Stimulated activated CD4-positive, alpha-beta T cell treated with anti-CD3 and anti-CD28 coated beads, Interleukin-1b, Interleukin-23, amount 100 ng/mL, for 48 hours (primary cell): Measurements from ENCODE around the gene DHRSX.
"Not testable (repeated sequence)": the region's sequence is repeated elsewhere in the genome, so short reads cannot be mapped to it uniquely, and the experiment has no call there.

Experiments
- DNase-seq: peaks from one replicate; pipeline ENCODE4 v3.0.0-alpha.2; 2020

The DHRSX gene

DNA sequence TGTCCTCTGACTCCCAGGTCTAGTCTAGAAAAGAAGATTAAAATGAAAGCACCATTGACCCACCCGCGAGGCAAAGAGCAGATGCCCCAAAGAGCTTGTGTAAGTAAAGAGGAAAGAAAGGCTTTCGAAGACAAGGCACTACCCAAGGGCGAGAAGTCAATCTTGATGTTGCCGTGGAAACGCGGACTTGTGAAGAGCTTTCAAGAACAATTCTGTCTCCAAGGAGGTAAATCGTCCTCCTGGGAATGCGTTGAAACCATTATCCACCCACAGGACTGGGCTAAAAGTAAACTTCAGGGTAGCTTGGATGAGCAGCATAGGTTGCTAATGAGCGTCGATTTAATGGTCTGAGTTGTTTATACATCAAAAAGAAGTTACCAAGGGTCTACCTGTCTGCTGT is 189.3 kb downstream of the DHRSX start:
- DNase-seq: no peak

GRCh38 chrX:2301901-2302300 is 198.9 kb downstream of the DHRSX start:
- no peak for DNase-seq

DNA sequence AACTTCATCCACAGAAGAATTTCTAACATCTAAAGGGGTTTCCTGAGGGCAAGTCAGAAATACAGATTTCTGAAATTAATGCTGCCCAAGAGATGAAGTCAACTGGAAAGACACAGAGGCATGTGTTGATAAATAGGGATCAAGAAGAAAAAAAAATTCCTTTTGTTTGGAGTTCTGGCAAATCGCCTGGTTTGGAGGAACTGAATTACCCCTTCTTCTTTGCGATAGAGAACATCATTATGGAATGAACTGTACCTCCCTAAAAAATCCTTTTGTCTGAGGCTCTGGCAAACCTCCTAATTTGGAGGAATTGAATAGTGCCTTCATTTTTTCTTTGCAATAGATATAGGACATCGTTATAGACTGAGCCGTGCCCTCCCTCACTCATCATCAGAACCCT is 200.9 kb downstream of the DHRSX start:
- no peak for DNase-seq

- no peak for DNase-seq
Observed at GRCh38 chrX:2286731-2287130, 214.0 kb downstream of the DHRSX start.

- DNase-seq: no peak
Observed at GRCh38 chrX:2284601-2285000, 216.2 kb downstream of the DHRSX start.

DNA sequence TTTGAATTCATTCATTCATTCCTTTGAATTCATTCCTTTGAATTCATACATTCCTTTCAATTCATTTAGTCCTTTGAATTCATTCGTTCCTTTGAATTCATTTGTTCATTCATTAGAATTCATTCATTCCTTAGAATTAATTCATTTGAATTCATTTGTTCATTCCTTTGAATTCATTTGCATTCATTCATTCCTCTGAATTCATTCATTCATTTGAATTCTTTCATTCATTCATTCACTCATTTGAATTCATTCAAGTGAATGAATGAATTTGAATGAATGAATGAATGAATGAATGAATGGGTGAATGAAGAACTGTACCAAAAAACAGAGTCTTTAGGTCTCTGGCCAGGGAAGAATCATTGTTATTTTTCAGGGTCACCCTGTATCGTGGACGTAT is 216.6 kb downstream of the DHRSX start:
- no peak for DNase-seq

GRCh38 chrX:2283111-2283859 is 217.5 kb downstream of the DHRSX start:
- DNase-seq: no peak

DNA sequence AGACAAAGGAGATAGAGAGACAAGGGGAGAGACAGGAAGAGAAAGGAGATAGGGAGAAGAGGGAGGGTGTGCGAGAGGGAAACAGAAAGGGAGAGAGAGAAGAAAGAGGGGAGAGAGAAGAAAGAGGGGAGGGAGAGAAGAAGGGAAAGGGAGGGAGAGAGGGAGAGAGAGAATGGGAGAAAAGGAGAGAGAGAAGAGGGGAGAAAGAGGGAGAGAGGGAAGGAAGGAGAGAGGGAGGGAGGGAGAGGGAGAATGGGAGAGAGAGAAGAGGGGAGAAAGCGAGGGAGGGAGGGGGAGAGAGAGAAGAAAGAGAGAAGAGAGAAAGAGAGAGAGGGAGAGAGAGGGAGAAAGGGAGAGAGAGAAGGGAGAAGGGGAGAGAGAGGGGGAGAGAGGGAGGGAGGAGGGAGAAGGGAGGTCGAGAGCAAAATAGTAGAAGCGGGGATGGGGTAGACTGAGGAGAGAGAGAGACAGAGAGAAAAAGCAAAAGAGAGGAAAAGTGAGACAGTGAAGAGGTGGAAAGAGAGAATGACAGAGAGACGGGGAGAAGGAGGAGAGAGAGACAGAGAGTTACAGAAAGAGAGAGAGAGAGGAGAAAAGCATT is 218.2 kb downstream of the DHRSX start:
- DNase-seq: no peak

- no peak for DNase-seq
Observed at GRCh38 chrX:2272337-2272736, 228.4 kb downstream of the DHRSX start.

- DNase-seq: not testable (repeated sequence)
Observed at GRCh38 chrX:2271595-2271994, 229.2 kb downstream of the DHRSX start.

GRCh38 chrX:2270783-2271182 is 230.0 kb downstream of the DHRSX start:
- DNase-seq: not testable (repeated sequence)

DNA sequence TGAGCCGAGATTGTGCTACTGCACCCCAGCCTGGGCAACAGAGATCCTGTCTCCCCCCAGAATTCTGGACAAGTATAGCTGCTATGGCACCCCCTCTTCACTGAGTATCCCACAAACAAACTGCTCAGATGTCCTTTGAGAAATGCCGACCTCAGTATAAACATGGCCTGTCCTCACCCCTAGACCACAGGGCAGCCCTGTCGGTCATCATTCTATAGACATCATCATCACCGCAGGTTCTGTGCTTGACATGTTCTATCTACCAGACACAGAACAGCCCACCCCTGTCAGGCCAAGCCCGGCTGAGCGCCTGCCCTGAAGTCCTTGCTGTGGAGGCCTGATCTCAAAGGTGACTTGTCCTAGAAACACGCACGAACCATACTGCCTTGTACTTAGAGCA is 232.9 kb downstream of the DHRSX start:
- DNase-seq: no peak

GRCh38 chrX:2266445-2267349 is 234.1 kb downstream of the DHRSX start:
- DNase-seq: no peak

DNA sequence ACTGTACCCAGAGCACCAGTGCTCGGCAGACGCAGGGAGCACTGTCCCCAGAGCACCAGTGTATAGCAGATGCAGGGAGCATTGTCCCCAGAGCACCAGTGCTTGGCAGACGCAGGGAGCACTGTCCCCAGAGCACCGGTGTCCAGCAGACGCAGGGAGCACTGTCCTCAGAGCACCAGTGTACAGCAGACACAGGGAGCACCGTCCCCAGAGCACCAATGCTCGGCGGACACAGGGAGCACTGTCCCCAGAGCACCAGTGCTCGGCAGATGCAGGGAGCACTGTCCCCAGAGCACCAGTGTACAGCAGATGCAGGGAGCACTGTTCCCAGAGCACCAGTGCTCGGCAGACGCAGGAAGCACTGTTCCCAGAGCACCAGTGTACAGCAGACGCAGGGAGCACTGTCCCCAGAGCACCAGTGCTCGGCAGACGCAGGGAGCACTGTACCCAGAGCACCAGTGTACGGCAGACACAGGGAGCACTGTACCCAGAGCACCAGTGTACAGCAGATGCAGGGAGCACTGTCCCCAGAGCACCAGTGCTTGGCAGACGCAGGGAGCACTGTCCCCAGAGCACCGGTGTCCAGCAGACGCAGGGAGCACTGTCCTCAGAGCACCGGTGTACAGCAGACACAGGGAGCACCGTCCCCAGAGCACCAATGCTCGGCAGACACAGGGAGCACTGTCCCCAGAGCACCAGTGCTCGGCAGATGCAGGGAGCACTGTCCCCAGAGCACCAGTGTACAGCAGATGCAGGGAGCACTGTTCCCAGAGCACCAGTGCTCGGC is 234.9 kb downstream of the DHRSX start:
- DNase-seq: not testable (repeated sequence)

- DNase-seq: no peak
Observed at GRCh38 chrX:2264179-2265030, 236.4 kb downstream of the DHRSX start.

DNA sequence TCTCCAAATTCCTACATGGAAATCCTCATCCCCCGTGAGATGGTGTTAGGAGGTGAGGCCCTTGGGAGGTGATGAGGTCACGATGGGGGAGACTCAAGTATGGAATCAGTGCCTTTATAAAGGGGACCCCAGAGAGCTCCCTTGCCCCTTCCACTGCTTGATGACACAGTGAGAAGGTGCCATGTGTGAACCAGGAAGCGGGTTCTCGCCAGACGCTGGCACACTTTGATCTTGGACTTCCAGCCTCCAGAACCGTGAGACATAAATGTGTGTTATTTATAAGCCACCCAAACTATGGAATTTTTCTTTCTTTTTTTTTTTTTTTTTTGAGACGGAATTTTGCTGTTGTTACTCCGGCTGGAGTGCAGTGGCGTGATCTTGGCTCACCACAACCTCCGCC is 237.6 kb downstream of the DHRSX start:
- no peak for DNase-seq

DNA sequence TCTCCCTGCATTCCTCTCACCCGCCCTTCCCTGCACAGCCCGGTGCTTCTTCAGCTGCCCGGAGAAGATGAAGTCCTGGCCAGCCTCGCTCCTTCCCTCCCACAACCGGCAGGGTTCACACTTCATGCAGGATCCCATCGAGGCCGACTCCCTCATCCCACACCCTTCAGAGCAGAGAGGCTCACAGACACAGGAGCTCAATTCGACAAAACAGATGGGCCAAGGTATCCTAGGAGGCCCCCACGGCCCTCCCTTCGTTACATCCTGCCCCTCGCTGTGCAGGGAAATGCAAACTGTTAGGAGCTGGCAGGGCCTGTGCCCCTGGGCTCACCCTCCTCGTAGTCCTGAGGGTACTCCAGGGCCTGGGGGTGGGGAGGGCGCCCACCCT is 238.1 kb downstream of the DHRSX start:
- no peak for DNase-seq

GRCh38 chrX:2261831-2262667 is 238.7 kb downstream of the DHRSX start:
- DNase-seq: no peak

GRCh38 chrX:2252331-2253065 is 248.3 kb downstream of the DHRSX start:
- no peak for DNase-seq

- no peak for DNase-seq
Observed at GRCh38 chrX:2251211-2251610, 249.6 kb downstream of the DHRSX start.
